HG03558 (cell line): Measurements from ENCODE around the gene ERGIC1.
"Not testable (repeated sequence)": the region's sequence is repeated elsewhere in the genome, so short reads cannot be mapped to it uniquely, and the experiment has no call there.

ENCODE experiments used
- ATAC-seq: cut with Tn5 transposase; IDR thresholded peaks from one replicate; pipeline ENCODE4 v1.9.1; 2021; ENCODE audit warnings: moderate number of reproducible peaks; ENCODE audit not compliant: unreplicated experiment; ENCODE audit errors: extremely low read depth

The ERGIC1 gene

DNA sequence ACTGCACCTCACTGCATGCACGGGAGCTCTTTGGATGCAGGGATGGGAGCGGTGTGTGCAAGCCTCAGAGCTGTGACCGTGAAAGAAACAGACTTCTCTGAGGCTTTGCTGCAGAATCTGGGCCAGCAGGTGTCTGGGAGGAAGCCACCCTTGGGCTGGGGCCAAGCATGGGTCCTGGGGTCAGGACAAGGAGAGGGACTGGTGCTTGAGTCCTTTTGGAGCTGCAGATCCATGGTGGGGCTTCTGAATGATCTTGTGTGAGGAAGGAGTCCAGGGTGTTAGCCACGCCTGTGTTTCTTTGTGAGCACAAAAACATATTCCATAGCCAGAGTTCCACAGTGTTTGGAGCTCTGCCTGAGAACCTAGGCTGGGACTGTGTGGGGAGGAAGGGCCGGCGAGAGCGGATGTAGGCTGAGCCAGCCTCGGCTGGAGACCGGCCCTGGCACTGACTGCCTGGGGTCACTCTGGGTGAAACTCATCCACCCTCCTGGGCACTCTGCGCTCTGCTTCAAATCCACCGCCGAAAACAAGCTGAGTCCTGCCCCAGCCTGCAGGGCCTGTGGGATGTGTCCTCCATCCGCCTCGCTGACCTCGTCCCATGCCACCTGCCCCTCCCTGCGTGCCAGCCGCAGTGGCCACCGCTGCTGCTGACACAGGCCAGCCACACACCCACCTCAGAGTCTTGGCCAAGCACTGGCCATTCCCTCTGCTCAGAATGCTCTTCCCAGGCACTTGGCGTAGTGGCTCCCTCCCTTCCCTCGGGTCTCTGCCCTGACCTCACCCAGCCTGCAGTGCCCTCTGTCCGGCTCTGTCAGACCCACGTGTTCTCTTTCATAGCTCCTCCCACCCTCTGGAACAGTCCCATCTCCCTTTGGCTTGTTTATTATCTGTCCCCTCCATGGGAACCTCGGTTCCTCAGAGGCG lies 26.7 kb downstream of the ERGIC1 start:
- no peak for ATAC-seq

DNA sequence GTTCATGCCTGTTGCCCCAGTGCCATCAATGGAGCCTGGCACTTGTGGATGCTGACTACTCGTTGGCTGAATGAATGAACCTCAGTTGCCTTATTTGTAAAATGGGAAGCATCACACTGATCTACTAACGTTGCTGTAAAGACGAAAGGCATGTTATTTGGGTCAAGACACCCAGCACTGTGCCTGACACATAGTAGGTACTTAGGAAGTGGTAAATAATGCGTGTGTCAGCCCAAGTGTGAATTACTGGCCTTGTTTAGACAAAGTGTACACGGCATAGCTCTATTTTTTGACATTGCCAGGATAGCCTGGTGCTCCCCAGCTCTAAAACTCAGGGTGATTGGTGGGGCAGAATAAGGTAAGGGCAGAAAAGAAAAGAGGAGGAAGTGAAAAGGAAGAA lies 27.4 kb downstream of the ERGIC1 start:
- no peak for ATAC-seq

DNA sequence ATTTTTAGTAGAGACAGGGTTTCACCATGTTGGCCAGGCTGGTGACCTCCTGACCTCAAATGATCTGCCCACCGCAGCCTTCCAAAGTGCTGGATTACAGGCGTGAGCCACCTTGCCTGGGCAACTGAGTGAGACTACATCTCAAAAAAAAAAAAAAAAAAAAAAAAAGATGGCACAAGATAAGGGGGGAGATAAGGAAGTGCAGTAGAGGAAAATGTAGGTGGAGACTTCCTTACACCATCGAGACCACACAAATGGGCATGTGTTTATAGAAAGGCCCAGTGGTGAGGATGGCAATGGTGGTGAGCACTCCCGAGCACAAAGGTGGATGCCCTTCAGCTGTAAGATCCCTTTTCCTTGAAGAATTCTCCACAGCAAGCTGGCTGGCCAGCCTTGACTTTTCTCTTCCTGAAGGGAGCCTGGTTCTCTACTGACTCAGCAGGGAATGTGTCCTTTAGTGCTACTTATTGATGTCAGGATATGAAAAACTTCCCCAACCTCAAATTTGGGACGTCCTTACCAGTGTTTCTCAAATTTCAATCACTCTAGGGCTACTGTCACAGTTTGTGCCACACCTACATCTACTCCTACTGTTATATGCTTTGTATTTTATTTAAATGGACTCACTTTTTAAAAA lies 28.2 kb downstream of the ERGIC1 start:
- ATAC-seq: no peak

DNA sequence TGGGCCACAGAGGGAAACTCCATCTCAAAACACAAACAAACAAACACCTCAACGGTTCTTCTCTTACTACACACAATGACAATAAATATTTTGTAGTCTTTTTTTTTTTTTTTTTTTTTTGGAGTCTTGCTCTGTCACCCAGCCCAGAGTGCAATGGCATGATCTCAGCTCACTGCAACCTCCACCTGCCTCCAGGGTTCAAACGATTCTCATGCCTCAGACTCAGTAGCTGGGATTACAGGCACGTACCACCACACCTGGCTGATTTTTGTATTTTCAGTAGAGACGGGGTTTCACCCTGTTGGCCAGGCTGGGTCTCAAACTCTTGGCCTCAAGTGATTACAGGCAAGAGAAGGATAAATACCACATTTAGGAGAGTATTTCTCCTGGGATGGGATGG lies 30.1 kb downstream of the ERGIC1 start:
- not testable (repeated sequence) for ATAC-seq

DNA sequence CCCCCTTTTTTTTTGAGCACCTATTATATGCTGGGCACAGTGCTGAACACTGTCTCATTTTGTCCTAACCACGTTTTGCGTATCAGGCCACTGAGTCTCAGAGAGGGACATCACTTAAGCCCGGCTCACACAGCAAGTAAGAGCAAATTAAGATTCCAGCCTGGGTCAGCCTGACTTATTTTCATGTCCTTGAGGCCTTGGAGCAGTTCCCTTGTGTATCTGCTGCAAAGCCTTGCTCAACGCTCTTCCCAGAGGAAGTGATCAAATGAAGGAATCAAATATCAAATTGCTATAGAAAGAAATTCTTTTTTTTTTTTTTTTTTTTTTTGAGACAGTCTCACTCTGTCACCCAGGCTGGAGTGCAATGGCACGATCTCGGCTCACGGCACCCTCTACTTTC lies 30.7 kb downstream of the ERGIC1 start:
- ATAC-seq: no peak

DNA sequence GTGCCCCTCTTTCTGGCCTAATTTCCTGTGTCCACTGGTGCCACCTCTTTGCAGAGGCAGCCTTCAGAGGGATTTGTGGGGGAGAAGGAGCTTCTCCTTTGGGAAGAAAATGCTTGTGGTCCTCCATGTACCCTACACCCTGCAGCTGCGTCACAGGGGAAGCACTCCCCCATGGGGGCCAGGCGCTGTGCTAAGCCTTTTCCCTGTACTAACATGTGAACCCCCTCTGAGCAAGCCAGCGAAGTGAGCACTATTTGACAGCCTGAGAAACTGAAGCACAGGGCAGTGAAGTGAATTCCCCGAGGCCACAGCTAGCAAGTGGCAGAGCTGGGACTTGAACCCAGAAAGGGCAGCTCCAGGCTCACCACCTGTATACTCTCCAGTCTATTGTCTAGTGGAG lies 32.3 kb downstream of the ERGIC1 start:
- no peak for ATAC-seq

DNA sequence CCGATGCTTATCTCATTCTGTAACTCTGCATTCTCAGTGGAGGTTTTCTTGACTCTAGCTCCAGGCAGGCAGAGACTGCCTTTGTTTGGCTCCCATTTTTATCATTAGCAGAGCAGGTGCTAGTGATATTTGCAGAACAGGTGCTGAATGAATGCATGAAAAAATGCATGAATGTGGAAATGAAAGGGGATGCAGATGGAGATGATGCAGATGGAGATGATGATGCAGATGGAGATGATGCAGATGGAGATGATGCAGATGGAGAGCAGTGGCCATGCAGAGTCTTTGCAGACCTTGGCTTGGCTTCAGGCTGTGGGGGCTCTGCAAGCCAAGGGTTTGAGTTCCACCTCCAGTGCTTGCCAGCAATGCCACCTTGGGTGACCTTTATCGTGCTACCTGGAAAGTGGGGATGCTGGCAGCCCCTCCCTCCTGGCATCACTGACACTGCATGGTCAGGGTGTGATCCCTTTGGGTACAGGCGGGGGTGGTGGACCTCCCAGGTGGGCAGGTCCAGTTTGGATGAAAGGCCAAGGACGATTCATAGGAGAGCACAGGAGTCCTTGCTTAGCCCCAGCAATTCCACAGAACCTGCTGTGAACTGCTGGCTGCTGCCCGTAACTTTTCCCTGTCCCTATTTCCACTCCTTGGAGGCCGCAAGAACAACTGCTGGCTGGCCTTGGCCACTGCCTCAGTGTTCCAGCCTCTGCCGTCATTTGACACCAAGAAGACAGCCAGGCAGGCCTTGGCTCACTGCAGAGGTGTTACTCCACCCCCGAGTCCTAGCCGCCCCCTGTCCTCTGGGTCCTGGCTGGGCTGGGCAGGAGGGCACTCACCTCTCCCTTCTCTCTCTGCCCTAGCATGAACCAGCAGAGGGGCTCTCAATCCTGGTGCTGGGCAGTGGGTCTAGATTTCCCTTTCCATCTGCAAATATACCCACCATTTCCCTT lies 33.0 kb downstream of the ERGIC1 start:
- no peak for ATAC-seq

DNA sequence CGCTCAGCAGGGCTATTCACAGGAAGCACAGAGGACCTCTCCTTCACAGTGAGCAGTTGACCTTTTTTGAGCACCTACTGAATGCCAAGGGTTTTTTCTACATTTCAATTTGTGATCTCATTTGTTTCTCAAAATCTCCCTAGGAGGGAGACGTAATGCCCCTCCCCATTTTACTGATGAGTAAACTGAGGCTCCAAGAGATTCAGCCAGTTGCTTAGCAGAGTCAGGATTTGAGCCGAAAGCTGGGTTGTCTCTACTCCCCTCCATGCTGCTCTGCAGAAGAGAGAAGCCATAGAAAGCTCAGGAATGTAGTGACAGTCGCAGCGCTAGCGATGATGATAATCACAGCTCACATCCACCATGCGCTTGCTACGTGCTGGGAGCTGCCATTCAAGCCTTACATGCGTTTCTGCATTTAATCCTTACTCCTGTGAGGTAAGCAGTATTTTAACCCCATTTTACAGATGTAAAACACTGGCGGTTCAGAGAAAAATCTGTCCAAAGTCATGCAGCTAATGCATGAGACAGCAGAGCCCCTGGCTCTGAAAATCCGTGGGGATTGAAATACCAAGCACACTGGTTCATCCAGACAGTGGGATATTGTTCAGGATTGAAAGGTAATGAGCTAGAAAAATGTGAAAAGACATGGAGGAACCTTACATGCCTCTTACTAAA lies 33.8 kb downstream of the ERGIC1 start:
- no peak for ATAC-seq

DNA sequence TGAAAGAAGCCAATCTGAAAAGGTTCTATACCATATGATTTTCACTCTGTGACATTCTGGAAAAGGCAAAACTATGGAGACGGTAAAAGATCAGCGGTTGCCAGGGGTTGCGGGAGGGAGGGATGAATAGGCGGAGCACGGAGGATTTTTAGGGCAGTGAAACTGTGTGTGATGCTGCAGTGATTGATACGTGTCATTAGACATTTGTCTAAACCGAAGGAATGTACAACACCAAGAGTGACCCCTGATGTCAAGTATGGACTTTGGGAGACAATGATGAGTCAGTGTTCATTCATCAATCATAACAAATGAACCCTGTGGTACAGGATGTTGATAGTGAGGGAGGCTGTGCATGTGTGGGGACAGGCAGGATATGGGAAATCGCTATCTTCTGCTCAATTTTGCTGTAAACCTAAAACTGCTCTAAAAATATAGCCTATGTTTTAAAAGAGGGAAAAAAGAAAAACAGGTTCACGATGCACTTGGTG lies 34.4 kb downstream of the ERGIC1 start:
- no peak for ATAC-seq

DNA sequence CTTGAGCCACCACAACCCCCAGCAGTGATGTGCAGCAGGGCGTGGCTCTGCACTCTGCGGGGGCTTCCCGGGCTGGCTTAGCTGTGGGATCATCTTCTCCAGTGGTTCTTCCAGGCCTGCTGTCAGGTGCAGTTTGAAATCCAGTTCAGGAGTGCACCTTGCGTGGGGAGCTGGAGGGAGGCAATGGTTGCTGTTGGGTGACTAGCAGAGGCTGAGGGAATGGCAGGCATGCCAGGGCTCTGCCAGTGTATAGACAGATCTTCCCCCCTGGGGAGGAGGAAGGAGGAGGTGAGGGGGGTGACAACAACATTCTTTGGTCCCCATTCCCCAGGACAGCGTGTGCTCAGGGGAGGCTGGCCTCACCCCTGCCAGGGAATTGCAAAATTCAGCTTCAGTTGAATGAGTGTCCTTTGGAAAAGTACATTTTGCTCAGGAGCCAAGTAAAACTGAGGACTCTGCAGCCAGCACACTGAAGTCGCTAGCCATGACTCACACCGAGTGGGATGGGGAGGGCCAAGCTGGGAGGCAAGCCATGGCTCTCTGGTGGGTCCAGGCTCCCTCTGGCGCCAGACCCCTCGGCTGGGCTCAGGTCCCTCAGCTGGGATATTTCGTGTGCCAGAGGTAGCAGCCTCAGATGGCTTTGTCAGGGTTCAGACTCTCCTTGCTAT lies 35.0 kb downstream of the ERGIC1 start:
- ATAC-seq: no peak

DNA sequence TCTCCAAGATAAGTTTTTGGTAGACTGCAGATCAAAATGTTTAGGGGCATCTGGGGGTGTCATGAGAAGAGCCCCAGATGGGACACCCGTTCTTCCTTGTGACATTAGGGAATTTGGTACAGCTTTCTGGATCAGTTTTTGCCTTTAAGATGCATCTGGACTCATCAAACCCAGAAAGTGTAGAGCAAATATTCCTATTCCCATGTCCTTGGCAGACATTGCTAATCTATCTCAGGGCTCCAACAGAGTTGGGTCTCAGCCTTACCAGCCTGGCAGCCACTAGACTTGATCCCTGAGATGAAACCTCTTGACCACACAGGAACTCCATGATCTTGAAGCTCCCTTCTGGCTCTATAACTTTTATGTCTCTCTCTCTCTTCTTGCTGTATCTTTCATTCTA lies 35.6 kb downstream of the ERGIC1 start:
- no peak for ATAC-seq

DNA sequence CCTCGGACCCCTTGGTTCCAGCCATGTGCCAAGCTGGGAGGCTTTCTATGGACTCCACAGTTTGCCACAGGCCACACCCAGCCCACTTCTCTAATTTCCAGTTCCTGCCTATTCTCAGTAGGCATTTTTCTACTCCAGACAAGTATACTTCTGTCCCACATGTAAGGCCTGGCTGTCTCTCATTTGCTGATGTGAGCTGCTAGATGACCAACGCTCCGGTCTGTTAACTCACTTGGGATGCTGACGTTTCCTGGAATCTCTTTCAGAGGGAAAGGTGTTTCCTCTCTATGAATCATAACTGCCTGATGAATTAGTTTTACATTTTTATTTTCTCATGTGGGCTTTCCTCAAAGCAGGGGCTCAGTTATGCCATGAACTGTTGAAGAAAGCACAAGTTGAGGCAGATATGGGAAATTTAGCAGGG lies 36.3 kb downstream of the ERGIC1 start:
- no peak for ATAC-seq

DNA sequence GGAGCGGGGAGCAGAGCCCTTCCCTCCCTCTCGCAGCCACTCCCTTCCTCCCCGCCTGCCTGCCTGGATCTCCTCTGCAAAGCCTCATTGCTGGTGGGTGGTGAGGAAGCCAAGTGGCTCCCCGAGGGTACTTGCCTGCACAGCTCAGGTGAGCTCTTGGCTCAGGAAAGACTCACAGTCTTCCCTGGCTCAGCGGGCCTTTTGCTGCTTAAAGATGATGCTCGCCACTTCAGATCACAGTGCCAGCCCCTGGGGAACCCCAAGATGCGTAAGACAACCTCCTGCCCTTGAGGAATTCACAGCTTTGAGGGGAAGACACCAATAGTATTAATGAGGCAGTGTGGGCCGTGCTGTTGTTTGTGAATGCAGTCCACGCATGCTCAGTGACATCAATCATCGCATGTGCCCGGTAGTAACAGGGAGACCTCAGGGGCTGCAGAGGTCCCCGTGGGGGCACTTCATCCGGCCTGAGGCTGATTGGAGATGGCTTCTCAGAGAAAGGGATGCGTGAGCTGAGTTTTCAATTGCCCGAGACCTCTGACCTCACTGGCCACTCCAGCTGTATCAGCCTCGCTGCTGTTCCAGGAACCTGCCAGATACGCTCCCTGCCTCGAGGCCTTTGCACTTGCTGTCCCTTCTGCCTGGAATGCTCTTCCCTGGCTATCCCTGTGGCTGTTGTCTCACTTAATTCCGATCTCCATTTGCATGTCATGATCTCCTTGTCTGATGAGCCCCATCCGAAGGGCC lies 36.8 kb downstream of the ERGIC1 start:
- ATAC-seq: no peak

DNA sequence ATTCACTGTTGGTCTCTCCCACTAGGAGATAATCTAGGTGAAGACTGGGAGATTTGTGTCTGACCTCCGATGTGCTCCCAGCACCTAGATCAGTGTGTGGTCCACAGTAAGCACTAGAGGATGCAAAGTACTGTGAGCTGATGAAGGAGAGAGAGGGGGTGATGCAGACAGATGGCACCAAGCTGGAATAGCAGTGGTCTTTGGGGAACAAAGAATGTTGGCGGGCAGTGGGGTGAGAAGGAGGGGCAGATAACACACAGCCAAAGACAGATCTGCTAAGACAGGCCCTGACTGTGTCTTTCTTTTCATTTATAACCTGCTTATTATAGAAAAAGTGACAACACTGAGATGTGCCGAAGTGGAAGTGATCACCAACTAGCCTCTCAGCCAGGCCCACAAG lies 37.5 kb downstream of the ERGIC1 start:
- ATAC-seq: no peak

DNA sequence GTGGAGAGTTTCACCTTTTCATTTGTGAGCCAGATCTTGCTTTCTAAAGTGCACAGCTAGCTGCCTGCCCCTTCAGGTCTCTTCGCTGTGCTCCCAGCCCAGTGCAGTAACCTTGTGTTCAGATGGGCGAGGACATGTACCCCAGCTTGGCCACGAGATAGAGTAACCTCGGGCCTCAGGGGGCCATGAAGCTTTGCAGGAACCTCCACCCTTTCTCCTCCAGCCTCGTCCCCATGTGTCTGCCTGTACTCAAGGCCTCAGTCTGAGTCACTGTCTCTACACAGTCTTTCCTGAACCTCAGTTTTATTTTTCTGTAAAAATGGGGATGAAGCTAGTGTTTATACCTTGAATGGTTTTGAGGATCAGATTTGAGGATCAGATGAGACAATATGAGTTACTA lies 37.9 kb downstream of the ERGIC1 start:
- ATAC-seq: no peak

DNA sequence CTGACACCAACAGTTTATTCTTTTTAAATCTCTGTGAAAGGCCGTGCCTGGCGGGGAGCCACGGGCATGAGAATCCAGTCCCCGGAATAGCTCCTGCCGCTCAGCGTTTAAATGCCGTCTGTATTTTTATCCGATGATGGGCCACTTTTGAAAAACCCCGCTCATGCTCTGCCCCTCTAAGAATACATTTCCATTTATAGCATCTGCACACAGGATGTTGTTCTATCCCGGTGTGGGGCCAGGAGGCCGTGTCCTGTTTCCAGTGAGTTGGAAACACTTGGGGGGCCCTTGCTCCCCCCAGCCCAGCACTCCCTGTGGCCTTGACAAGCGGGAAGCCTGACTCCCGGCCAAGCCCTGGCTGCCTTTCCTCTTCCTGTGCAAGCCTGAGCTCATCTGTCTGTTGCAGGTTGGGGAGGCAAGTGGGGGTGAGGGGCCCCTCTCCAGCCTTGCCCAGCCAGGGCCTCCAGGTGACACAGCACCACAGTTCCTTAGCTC lies 39.0 kb downstream of the ERGIC1 start:
- ATAC-seq: no peak

DNA sequence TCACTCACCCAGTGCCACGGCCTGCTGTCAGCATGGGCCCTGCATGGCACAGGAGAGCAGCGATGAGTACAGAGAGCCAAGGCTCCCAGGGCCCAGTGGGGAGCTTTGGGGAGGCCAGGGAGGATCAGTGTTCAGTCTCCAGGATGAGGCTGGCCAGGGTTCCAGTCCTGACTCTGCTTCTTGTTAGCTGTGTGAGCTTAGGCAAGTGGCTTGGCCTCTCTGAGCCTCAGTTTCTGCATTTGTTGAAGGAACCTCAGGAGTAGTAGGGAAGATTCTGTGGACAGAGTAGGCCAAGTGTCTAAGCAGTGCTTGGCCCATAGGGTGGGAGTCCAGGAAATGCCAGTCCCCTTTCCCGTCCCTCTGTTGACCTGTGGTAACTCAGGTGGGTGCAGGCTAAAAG lies 39.5 kb downstream of the ERGIC1 start:
- ATAC-seq: no peak

DNA sequence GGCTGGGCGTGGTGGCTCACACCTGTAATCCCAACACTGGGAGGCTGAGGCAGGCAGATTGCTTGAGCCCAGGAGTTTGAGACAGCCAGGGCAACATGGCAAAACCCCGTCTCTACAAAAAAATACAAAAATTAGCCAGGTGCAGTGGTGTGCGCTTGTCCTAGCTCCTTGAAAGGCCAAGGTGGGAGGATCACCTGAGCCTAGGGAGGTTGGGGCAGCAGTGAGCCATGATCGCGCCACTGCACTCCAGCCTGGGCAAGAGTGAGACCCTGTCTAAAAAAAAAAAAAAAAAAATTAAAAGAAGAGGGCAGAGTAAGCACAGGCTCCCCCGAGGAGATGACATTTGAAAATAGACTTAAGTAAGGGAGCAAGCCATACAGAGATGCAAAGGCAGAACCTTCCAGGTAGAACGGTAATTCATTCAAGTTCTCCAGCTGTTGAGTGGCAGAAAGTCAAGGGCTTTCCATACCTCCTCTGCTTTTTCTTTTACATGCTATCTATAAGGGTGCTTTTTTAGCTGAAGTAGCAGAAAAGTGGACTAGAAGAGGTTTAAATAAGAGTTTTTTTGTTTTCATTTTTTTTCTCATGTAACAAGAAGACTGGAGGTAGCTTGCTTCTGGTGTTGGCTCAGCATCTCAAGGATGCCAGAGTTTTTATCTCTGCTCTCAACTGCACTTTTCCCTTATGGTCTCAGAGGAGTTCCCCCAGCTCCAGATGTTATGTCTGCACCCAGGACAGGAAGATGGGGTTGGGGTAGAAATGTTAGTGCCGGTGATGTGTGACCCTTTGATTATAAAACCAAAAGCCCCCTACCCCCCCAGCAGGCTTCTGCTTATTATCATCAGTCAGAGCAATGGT lies 40.8 kb downstream of the ERGIC1 start:
- ATAC-seq: no peak
